ENCODE measurements around the gene HSBP1L1. TPM values are rescaled to one million over a fixed set of nuclear protein-coding genes. Genes with fewer than 3 reads are reported as not detected.

Gene HSBP1L1
- total RNA-seq, 1 donor from 2014 or later, result 7.0 TPM

GRCh38 chr18:79947054-79947755, 17.2 kb upstream of the HSBP1L1 start:
- no peaks in the 10 kb centered on the region for H3K9me3 Mint-ChIP-seq (ENCODE audit: low read depth)

GRCh38 chr18:79947881-79948610, 16.4 kb upstream of the HSBP1L1 start:
- Mint-ChIP-seq H3K27me3 (peaks cover 3% of the 10 kb centered on the region), H3K27ac (no peak overlapping the region), H3K9me3 (ENCODE audit: low read depth) (no peaks in the 10 kb centered on the region), H3K4me1 (ENCODE audit: low read depth) (peaks cover 12% of the 10 kb centered on the region), H3K4me3 (ENCODE audit: low read depth) (no peak overlapping the region), H3K36me3 (ENCODE audit: insufficient read depth) (peaks cover 5% of the 10 kb centered on the region)
- TF ChIP-seq CTCF (IDR thresholded peaks at IDR 0.05; ENCODE audit: unreplicated experiment), result no peak
- DNase-seq (ENCODE audit: low spot score, unreplicated experiment), result no peak

More at GRCh38 chr18:79947054-79947755, 17.2 kb upstream of the HSBP1L1 start:
- DNase-seq (ENCODE audit: low spot score, unreplicated experiment), result no peak
- H3K4me3 Mint-ChIP-seq (ENCODE audit: low read depth), result no peak overlapping the region
- no peaks in the 10 kb centered on the region for H3K27me3 Mint-ChIP-seq
- H3K27ac Mint-ChIP-seq, result no peak overlapping the region
- TF ChIP-seq CTCF (IDR thresholded peaks at IDR 0.05; ENCODE audit: unreplicated experiment), result no peak
- H3K4me1 Mint-ChIP-seq (ENCODE audit: low read depth), result peaks cover 15% of the 10 kb centered on the region
- H3K36me3 Mint-ChIP-seq (ENCODE audit: insufficient read depth), result peaks cover 10% of the 10 kb centered on the region

DNA sequence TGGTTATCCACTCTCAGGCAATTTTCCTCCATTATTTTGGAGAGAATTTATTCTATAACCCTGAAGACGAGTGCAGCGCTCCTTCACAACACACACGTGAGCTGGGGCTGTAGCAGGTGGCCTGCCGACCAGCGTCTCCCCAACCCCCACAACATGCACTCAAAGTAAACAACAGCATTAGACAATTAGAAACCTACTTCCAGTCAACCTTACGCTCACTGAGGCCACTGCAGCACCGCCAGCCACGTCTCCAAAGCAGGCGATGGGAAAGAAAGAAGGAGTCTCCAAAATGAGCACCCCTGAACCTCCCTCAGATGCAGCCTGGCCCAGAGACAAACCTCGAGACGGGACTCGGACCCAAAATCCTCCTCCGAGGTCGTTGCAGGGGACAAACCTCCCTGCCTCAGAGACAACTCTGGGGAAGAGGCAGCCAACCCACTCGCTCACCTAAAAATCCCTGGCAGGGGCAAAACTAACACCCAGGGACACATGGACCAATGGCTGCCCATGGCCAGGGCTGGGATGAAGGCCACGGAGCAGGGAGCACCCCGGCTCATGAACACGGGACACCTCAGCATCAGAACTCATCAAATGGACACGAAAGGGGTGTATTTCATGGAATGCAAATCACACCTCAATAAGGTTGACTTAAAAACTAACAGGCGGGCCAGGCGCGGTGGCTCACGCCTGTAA, 15.6 kb upstream of the HSBP1L1 start:
- H3K27me3 Mint-ChIP-seq, result peaks cover 11% of the 10 kb centered on the region
- peaks cover 5% of the 10 kb centered on the region for H3K36me3 Mint-ChIP-seq (ENCODE audit: insufficient read depth)
- no peaks in the 10 kb centered on the region for H3K9me3 Mint-ChIP-seq (ENCODE audit: low read depth)
- peaks cover 11% of the 10 kb centered on the region for H3K4me1 Mint-ChIP-seq (ENCODE audit: low read depth)
- H3K27ac Mint-ChIP-seq, result no peak overlapping the region
- H3K4me3 Mint-ChIP-seq (ENCODE audit: low read depth), result peak overlapping the region; percentile 79
- TF ChIP-seq CTCF (IDR thresholded peaks at IDR 0.05; ENCODE audit: unreplicated experiment), result no peak
- no peak for DNase-seq (ENCODE audit: low spot score, unreplicated experiment)

DNA sequence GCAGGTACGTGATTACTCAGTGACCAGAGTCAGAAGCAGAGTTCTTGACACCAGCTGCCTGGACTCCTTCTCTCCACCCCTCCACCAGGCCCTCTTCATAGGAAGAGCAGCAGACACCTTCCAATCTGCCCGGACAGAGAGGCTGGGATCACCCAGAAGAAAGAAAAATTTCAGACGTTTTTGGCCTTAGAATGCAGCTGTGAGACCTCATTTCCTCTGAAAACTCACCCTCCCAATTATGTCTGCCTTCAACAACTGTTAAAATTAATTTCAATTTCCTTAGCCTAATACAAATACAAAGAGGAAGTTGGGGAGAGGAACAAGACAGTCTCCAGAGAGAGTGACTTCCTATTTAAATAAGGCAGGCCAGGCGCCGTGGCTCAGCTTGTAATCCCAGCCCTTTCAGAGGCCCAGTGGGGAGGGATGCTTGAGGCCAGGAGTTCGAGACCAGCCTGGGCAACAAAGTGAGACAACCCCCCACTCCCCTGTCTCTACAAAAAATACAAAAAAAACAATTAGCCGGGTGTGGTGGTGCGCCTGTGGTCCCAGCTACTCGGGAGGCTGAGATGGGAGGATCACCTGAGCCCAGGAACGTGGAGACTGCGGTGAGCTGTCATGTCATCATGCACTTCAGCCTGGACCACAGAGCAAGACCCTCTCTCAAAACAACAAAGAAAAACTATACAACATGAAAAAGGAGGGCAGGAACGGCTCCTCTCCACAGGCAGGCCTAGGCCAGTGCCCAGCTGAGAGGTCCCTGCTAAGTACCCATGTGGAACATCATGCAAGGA, 14.6 kb upstream of the HSBP1L1 start:
- Mint-ChIP-seq H3K4me1 (ENCODE audit: low read depth) (peaks cover 11% of the 10 kb centered on the region), H3K36me3 (ENCODE audit: insufficient read depth) (peaks cover 5% of the 10 kb centered on the region), H3K27me3 (peaks cover 20% of the 10 kb centered on the region), H3K9me3 (ENCODE audit: low read depth) (no peaks in the 10 kb centered on the region), H3K27ac (peak overlapping the region; percentile 73), H3K4me3 (ENCODE audit: low read depth) (peak overlapping the region; percentile 79)
- no peak for TF ChIP-seq CTCF (IDR thresholded peaks at IDR 0.05; ENCODE audit: unreplicated experiment)
- no peak for DNase-seq (ENCODE audit: low spot score, unreplicated experiment)

Data from progenitor cell of endocrine pancreas (in vitro differentiated cells).